GOT3 (cell line): ENCODE data around the gene BTD.
"Not testable (repeated sequence)": the region's sequence is repeated elsewhere in the genome, so short reads cannot be mapped to it uniquely, and the experiment has no call there.

Experiments used
- DNase-seq: peaks from one replicate; lab custom pipeline; 2025; ENCODE audit warnings: mixed read lengths; lab: John Stamatoyannopoulos, UW

Gene BTD

GRCh38 chr3:15602816-15603215 is 1.3 kb downstream of the BTD start:
- not testable (repeated sequence) for DNase-seq

DNA sequence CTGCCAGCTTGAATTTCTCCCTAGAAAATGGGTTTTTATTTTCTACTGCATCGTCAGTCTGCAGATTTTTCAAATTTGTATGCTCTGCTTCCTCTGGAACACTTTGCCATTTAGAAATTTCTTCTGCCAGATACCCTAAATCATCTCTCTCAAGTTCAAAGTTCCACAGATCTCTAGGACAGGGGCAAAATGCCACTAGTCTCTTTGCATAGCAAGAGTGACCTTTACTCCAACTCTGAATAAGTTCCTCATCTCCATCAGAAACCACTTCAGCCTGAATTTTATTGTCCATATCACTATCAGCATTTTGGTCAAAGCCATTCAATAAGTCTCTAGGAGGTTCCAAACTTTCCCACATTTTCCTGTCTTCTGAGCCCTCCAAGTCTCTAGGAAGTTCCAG is 3.0 kb downstream of the BTD start:
- not testable (repeated sequence) for DNase-seq

- DNase-seq = no peak
Measured at GRCh38 chr3:15606434-15606891, 4.9 kb downstream of the BTD start.

DNA sequence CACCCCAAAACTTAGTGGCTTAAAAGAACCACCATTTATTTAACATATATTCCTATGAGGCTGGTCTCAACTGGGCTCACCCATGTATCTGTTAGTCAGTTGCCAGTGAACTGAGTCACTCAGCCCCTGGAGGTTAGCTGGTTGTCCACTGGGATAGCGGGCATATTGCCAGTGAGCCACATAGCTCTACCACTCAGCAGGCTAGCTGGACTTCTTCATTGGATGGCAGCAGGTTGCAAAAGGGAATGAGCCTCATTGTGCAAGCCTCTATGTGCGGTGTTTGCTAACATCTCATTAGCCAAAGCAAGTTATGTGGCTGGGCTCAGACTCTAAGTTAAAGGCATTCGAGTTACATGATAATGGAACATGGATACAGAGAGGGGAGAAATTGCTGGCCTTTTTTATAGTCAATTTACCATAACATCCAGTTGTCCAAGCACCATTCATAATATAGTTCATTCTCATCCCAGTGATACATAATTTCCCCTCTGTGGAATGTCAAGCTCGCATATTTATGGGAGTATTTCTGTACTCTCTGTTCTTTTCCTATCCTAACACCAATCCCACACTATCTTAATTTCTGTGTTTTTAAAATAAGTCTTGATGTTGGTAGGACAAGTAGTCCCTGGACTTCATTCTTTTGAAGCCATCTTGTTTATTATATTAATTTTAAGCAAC is 8.7 kb downstream of the BTD start:
- no peak for DNase-seq

DNA sequence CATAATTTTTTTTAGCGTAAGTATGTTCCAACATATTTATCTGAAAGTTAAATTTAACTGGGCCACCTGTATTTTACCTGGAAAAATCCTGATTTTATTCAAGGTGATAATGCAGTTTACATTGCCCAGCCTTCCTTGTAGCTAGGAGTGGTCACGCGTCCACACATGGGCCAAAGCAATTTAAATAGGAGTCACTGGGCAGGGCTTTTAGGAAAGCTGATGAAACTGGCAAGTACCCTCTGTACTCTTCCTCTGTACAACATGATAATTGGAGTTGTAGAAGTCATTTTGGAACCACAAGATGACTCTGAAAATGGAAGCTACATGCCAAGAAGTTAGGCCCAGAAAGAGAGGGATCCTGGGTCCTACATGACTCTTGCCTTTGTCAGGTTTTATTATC is 9.5 kb downstream of the BTD start:
- no peak for DNase-seq

DNA sequence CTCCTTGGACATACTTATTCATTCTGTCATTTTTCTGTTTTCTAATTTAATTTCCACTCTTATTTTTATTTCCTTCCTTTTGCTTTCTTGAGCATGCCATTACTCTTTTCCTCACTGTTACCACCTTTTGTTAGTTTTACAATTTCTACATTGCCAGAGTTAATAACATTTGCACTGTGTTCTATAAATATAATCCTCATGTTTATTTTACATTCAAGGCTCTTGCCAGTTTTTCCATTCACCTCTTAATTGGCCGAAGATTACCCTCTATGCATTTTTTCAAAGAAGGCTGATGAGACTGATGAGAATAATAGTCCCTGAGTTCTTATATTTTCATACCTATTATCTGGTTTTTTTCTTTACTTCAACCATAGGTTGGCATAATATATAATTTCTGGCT is 10.5 kb downstream of the BTD start:
- DNase-seq = no peak

DNA sequence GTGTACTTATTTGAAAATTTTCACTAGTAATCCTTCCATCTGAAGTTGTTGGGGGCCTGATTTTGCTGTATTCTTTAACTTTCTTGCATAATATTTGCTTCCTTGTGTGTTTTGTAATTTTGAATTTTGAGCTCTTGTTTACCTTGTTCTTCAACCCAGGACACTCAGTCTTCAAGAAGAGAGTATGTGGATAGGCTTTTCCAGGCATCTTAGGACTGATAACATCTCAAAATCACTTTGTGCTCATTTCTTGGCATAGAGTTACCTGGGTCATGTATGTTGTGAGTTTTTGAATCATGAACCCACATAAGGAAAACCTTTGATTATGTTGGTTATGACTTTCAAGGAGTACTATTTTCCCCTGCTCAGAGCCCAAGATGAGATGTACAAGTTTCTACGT is 13.4 kb downstream of the BTD start:
- DNase-seq = no peak

- DNase-seq = no peak
Measured at GRCh38 chr3:15616053-15616452, 14.5 kb downstream of the BTD start.

GRCh38 chr3:15619659-15620464 is 18.3 kb downstream of the BTD start:
- DNase-seq = not testable (repeated sequence)

DNA sequence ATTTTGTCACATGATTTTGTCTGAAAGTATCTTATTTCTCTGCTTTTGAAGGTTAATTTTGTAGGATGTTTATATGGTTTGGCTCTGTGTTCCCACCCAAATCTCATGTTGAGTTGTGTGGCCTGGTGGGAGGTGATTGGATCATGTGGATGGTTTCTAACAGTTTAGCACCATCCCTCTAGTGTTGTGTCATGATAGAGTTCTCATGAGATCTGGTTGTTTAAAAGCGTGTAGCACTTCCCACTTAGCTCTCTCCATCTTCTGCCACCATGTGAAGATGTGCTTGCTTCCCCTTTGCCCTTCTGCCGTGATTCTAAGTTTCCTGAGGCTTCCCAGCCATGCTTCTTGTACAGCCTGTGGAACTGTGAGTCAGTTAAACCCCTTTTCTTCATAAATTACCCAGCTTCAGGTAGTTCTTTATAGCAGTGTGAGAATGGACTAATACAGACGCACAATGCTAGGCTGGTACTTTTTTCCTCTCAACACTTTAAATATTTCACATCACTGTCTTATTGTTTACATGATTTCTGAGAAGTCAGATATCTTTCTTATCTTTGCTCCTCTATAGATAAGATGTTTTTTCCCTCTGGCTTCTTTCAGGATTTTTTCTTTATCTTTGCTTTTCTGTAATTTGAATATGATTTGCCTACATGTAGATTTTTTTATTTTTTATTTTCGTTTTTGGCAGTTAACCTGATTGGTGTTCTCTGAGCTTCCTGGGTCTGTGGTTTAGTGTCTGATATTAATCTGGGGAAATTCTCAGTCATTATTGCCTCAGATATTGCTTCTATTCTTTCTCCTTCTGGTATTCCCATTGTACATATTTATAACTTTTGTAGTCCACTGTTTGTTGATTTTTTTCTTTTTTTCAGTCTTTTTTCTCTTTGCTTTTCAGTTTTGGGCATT is 22.2 kb downstream of the BTD start:
- DNase-seq = no peak

DNA sequence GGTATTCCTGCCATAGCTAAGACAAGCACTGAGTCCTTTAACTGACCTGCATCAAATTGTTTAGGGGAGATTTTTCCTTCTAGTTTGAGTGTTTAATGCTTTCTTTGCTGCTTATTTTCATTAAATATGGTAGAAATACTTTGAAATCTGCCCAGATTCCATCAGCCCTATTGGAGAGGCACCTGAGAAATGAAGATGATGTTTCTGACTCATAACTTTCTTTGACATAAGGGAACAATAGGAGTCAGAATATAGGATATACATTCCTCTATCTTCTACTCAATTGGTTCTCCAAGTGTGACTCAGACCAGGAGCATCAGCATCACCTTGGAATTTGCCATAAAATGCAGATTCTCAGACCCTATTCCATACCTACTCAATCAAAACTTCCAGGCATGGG is 27.4 kb downstream of the BTD start:
- DNase-seq = no peak

DNA sequence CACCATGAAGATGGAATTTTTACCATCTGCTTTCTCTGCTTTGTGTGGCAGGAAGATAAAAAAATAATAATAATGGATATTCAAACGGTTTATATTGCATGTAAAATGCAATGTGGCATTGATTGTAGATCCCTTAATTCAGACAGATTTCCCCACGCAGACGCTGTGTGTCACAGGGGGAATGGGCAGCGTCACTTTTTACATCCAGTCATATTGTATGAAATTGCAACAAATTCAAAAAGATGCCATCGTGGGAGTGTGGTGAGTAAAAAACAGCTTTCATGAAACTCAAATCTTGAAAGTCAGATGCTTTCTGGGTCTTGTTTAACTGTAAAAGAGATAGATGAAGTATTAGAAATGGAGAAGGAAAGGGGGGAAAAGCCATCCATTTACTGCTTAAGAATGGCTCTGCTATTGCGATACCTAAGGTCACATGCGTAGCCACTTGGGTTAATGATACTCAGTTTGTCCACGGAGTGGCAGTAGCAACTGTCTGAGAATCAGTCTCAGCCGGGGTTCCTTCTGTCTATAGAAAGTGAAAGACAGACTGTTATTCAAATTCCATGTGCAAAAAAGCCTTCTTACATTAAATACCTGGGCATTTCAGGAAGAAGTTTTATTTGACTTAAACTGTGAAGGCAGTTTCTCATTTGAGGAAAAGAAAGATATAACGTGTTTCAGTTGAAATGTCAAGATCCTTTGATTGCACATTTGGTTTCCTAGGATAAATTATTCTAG is 28.5 kb downstream of the BTD start:
- DNase-seq = no peak

DNA sequence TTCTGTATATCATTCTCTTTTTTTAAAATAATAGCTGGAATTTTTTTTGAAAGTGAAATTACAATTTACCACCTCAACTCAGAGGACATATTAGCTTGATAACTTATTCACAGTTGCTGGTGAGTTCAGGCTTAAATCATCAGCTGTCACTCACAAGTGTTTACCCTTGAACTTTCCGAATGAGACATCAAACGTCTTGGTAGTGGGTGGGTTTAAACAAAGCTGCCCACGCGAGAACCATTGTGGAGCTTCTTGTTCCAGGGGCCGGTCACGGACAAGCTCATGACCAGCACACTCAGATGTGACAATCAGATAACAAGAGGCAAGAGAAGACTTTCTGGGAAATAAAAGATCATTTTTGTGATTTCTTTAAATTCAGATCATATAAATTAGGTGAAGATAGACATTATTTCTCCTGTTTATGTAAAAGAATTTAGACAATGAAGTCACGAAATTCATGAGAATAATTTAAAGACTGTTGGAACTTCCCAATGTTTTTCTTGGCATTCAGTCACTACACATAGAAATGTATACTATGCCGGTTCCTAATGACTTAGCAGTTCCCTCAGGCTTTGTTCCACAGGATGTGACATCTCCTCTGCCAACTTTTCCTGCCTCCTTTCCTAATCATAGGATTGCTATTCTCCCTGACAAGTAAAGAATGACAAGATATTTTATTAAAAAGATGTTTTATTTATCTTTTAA is 29.3 kb downstream of the BTD start:
- DNase-seq = no peak

DNA sequence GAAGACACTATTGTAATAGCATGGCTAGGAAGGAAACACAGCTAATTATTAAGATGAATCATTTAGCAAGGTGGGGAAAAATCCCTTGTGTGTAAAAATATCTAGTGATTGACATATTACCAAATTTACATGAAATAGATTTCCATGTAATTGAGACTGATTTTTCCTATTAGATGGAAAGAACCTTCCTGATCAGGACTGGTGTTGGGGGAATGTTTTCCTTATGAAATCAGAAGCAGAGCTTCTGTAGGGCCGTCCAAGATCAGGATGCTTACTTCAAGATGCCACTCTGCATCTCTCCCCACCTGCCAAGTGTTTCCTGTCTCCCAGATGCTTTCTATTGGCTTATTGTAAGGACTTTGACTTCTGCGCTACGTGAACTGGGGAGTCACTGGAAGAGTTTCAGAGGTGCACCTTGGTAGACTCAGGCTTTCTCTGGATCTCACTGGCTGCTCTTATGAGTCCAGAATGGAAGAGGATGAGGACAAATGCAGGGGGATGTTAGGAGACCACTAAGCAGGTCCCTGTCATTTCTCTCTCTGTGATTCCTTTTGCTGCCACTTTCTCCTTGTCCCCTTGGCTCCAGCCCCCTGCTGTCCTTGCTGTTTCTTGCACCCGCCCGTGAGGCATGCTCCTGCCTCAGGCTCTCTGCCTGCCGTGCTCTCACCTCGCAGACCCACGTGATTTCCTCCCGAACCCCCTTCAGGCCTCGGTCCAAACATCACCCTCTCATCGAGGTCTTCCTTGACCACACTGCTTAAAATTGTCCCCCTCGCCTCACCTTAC is 30.1 kb downstream of the BTD start:
- no peak for DNase-seq

DNA sequence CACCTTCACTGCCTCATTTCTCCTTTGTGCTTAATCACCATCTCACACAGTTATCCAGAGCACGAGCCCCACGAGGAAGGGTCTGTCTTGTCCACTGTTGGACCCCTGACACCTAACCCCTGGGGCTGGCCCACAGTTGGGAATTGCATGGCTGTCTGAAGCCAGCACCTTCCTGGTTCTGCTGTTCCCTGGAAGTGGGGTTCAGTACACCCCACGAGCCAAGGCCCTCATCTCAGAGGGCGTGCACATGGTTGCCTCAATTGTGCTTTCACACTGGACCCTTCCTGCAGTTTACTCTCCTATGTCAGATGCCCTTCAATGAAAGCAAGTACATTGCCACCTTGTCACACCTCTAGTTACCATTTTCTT is 30.7 kb downstream of the BTD start:
- DNase-seq = no peak

GRCh38 chr3:15633159-15633558 is 31.6 kb downstream of the BTD start:
- no peak for DNase-seq

DNA sequence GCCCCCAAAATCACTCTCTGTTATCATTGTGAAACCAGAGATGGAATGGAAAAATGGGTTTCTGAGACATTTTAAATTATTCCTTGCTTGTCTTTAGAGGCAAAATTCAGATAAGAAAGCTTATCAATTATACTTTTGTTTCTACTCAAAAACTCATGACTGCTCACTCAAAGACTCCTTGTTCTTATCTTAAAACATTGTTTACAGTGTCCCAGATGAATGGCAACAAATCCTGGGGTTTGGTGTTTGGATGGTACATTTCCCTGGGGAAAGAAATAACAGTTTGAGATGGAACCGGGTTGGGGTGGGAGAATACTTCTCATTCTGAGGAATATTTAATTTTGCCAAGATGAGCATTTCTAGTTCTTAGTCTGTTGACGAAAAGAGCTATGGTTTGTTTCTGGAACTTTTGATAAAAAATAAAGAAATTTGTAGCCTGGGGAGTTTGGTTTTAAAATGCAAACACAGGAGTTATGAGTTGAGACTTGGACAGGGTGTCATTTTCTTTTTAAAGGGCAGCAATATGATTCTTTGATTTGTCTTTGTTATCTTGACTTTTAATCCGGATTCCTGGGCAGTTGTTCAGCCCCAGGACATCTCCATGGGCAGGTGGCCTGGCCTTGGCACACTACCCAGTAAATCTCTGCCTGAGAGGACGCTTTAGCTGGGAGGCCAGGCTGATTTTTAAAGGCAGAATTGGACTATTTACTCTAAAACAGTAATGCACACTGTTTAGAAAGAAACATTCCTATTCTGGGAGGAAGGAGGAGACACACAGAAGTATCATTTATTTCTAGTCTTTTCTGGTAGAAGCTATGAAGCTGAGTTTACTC is 32.4 kb downstream of the BTD start:
- no peak for DNase-seq

DNA sequence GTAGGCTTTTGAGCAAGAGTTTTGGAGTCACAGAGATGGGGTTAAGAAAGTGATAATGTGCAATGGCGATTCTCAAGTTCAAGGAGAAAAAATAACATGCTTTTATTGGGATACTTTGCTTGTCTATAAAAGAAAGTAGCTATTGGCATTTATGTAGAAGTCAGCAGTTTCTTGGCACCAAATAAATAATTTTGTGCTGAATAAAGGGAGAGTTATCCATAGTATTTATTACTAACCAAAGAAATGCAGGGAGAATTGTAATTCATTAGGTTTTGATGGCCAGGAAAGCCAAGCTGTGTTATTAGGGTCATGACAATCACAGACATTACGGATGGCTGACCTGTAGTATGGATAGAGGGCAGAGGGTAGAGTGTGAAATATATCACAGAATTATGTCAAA is 33.1 kb downstream of the BTD start:
- DNase-seq = no peak

GRCh38 chr3:15635121-15635661 is 33.6 kb downstream of the BTD start:
- no peak for DNase-seq
